B cell (primary cell): ENCODE data around the gene ABI2. TPM values are rescaled to one million over a fixed set of nuclear protein-coding genes. Genes with fewer than 3 reads are reported as not detected.

Source experiments
- ATAC-seq: fragments of 200-7000 bp; cut with Tn5 transposase; one replicate; pipeline ENCODE4 v1.10.0; 2021; ENCODE audit warnings: low read depth, mild to moderate bottlenecking, moderate number of reproducible peaks, moderate library complexity
- CTCF ChIA-PET: fragments of 350-600 bp; sonication (Branson Sonifier 250); formaldehyde crosslinking; loops from one replicate; lab custom pipeline; 2021; ENCODE audit warnings: antibody characterized with exemption, inconsistent platforms; lab: Charles Lee
- POLR2A ChIA-PET: fragments of 350-600 bp; sonication (Branson Sonifier 250); formaldehyde crosslinking; loops from one replicate; lab custom pipeline; 2021; ENCODE audit warnings: antibody characterized with exemption; lab: Charles Lee
- DNase-seq: peaks from one replicate; pipeline ENCODE4 v3.0.0; 2013
- H2AFZ ChIP-seq: 2 replicates; pipeline ENCODE4 v1.6.1; 2012; ENCODE audit warnings: mild to moderate bottlenecking, low read depth, low read length; ENCODE audit not compliant: insufficient read depth, poor library complexity, severe bottlenecking
- H3K27ac ChIP-seq, 2 donors: 1 replicate in 1 of 2; 2 replicates in 1 of 2; pipeline ENCODE4 v1.5.1; 2012 to 2013; ENCODE audit warnings: low read length in 2 of 2, mild to moderate bottlenecking in 2 of 2, moderate library complexity in 1 of 2
- H3K27me3 ChIP-seq, 4 experiments: fragments of 200-600 bp in 1 of 4; sonication (generic) in 1 of 4; replicated peaks in 1 of 4; 1 replicate in 2 of 4; 2 replicates in 2 of 4; pipeline versions ENCODE4 v1.6.1 to v1.7.0; 2013 to 2016; ENCODE audit warnings: low read length in 3 of 4, mild to moderate bottlenecking in 2 of 4, mixed read lengths in 1 of 4, moderate library complexity in 1 of 4; ENCODE audit not compliant: insufficient read depth in 4 of 4, control insufficient read depth in 3 of 4; ENCODE audit errors: control extremely low read depth in 1 of 4
- H3K36me3 ChIP-seq, 2 experiments: replicated peaks in 1 of 2; 1 replicate in 1 of 2; 2 replicates in 1 of 2; pipeline versions ENCODE4 v1.6.1 to v1.7.1; 2013; ENCODE audit warnings: low read length in 1 of 2; ENCODE audit not compliant: insufficient read depth in 2 of 2, control insufficient read depth in 1 of 2; ENCODE audit errors: control extremely low read depth in 1 of 2, extremely low read depth in 1 of 2
- H3K4me1 ChIP-seq, 2 donors: fragments of 200-600 bp in 1 of 2; sonication (generic) in 1 of 2; 1 replicate in 1 of 2; 2 replicates in 1 of 2; pipeline versions ENCODE4 v1.5.1 to v1.6.1; 2013 to 2017; ENCODE audit warnings: low read length in 2 of 2; ENCODE audit not compliant: control insufficient read depth in 2 of 2, insufficient read depth in 2 of 2
- H3K4me2 ChIP-seq: replicated peaks from 2 replicates; pipeline ENCODE3; 2012; ENCODE audit warnings: mild to moderate bottlenecking, low read depth, low read length; ENCODE audit not compliant: poor library complexity, severe bottlenecking
- H3K4me3 ChIP-seq, 5 experiments: fragments of 200-600 bp in 1 of 5; sonication (generic) in 1 of 5; 1 replicate in 3 of 5; 2 replicates in 2 of 5; pipeline versions ENCODE4 v1.5.1 to v1.7.0; 2011 to 2016; ENCODE audit warnings: low read length in 4 of 5, mild to moderate bottlenecking in 4 of 5, low read depth in 2 of 5, control low read depth in 1 of 5, moderate library complexity in 1 of 5; ENCODE audit not compliant: insufficient read depth in 1 of 5; ENCODE audit errors: control extremely low read depth in 1 of 5, extremely low read depth in 1 of 5
- H3K79me2 ChIP-seq: fragments of 200-600 bp; sonication (generic); one replicate; pipeline ENCODE4 v1.6.0; 2016; ENCODE audit warnings: low read length; ENCODE audit not compliant: control insufficient read depth, insufficient read depth
- H3K9ac ChIP-seq: fragments of 200-600 bp; sonication (generic); 2 replicates; pipeline ENCODE4 v1.6.1; 2017; ENCODE audit warnings: mild to moderate bottlenecking, low read length, moderate library complexity
- H3K9me3 ChIP-seq, 3 donors: one replicate each; pipeline versions ENCODE4 v1.6.1 to v1.7.1; 2013; ENCODE audit warnings: low read length in 2 of 3; ENCODE audit not compliant: control insufficient read depth in 2 of 3, insufficient read depth in 1 of 3; ENCODE audit errors: control extremely low read depth in 1 of 3
- H4K20me1 ChIP-seq: 2 replicates; pipeline ENCODE4 v1.6.0; 2012; ENCODE audit warnings: mild to moderate bottlenecking, low read length; ENCODE audit not compliant: insufficient read depth, control insufficient read depth, poor library complexity, severe bottlenecking
- H3K27ac Mint-ChIP-seq: one replicate; pipeline ENCODE4 v1.8.0; 2021; ENCODE audit warnings: mixed read lengths
- H3K27me3 Mint-ChIP-seq: one replicate; pipeline ENCODE4 v1.8.0; 2021; ENCODE audit warnings: mixed read lengths
- H3K4me1 Mint-ChIP-seq: one replicate; pipeline ENCODE4 v1.8.0; 2021; ENCODE audit warnings: mixed read lengths
- H3K4me3 Mint-ChIP-seq: one replicate; pipeline ENCODE4 v1.8.0; 2021; ENCODE audit warnings: mixed read lengths
- H3K9me3 Mint-ChIP-seq: one replicate; pipeline ENCODE4 v1.8.0; 2022; ENCODE audit warnings: mixed read lengths; ENCODE audit not compliant: insufficient read depth
- EZH2 ChIP-seq: IDR thresholded peaks from 2 replicates; pipeline ENCODE4 v1.6.1; 2012; ENCODE audit warnings: borderline replicate concordance, low read depth, mild to moderate bottlenecking, moderate library complexity, low read length; ENCODE audit not compliant: insufficient read depth, poor library complexity, severe bottlenecking
- WGBS: methylation state at CpG from one replicate; pipeline ENCODE4 v1.1.5; 2013; ENCODE audit warnings: missing lambda C conversion rate; ENCODE audit not compliant: insufficient coverage; 5-methylcytosine and 5-hydroxymethylcytosine counted together
- intact Hi-C: fragments of 100-400 bp; cut with micrococcal nuclease; formaldehyde crosslinking; loops from one replicate; pipeline ENCODE4 v1.10.0; 2022
- polyA plus RNA-seq: library from polyadenylated mRNA; depleted of rRNA; stranded (reverse); fragments of >200 nt; gene quantifications from 2 replicates; pipeline ENCODE4 v1.2.3, GENCODE V29; 2012
- total RNA-seq, 2 donors: library from RNA; stranded (reverse); fragments of 120-200 nt in 1 of 2; gene quantifications; 1 replicate in 1 of 2; 2 replicates in 1 of 2; pipeline versions ENCODE4 v1.2.3 to v1.2.4, GENCODE V29; 2013 to 2022
- TF ChIP-seq, protein P1 (sequence below): fragments of 200-600 bp; IDR thresholded peaks from one replicate; pipeline ENCODE4 v1.8.0; 2022; ENCODE audit warnings: antibody characterized with exemption, mild to moderate bottlenecking

The ABI2 gene
- total and polyA plus RNA-seq, 2 donors (not counting 1 experiment from before 2014, with no cell fraction given), result 6.8 to 32.7 TPM

DNA sequence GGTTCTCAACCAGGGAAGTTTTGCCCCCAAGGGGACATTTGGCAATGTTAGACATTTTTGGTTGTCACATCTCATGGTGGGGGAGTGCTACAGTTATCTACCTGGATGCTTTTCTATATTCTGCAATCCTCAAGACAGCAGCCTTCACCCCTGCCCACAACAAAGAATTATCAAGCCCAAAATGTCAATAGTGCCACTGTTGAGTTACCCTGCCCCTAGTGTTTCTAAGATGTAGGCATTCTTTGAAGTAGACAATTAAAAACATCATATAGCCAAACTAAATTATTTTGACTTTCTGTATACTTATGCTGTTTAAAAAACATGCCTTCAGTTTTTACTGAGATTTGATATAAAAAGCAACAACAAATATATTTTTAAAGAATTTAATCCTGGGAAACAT lies 48.0 kb downstream of the ABI2 start:
- H3K4me3 ChIP-seq, result no peak overlapping the region
- CTCF ChIA-PET, result no interaction called here
- H3K27me3 ChIP-seq, result no peaks in the 10 kb centered on the region
- TF ChIP-seq, protein P1, sequence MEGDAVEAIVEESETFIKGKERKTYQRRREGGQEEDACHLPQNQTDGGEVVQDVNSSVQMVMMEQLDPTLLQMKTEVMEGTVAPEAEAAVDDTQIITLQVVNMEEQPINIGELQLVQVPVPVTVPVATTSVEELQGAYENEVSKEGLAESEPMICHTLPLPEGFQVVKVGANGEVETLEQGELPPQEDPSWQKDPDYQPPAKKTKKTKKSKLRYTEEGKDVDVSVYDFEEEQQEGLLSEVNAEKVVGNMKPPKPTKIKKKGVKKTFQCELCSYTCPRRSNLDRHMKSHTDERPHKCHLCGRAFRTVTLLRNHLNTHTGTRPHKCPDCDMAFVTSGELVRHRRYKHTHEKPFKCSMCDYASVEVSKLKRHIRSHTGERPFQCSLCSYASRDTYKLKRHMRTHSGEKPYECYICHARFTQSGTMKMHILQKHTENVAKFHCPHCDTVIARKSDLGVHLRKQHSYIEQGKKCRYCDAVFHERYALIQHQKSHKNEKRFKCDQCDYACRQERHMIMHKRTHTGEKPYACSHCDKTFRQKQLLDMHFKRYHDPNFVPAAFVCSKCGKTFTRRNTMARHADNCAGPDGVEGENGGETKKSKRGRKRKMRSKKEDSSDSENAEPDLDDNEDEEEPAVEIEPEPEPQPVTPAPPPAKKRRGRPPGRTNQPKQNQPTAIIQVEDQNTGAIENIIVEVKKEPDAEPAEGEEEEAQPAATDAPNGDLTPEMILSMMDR, result no peak
- no peak for TF ChIP-seq EZH2
- Mint-ChIP-seq H3K27me3 (no peaks in the 10 kb centered on the region), H3K4me1 (no peaks in the 10 kb centered on the region), H3K4me3 (no peak overlapping the region), H3K9me3 (no peaks in the 10 kb centered on the region), H3K27ac (no peak overlapping the region)
- POLR2A ChIA-PET, result no interaction called here
- DNase-seq (no peak), ATAC-seq (no peak)
- no peaks in the 10 kb centered on the region for H3K79me2 ChIP-seq
- peaks cover 0 to 1% of the 10 kb centered on the region in 2 experiments for H3K36me3 ChIP-seq
- H3K9ac ChIP-seq, result no peak overlapping the region
- peaks cover 0 to 3% (median 0%) of the 10 kb centered on the region in 3 donors for H3K9me3 ChIP-seq
- no peaks in the 10 kb centered on the region for H3K4me1 ChIP-seq
- H3K4me2 ChIP-seq, result no peak overlapping the region
- intact Hi-C loops, result no loop called here
- H2AFZ ChIP-seq, result no peak overlapping the region
- H4K20me1 ChIP-seq, result no peaks in the 10 kb centered on the region
- no peak overlapping the region for H3K27ac ChIP-seq

DNA sequence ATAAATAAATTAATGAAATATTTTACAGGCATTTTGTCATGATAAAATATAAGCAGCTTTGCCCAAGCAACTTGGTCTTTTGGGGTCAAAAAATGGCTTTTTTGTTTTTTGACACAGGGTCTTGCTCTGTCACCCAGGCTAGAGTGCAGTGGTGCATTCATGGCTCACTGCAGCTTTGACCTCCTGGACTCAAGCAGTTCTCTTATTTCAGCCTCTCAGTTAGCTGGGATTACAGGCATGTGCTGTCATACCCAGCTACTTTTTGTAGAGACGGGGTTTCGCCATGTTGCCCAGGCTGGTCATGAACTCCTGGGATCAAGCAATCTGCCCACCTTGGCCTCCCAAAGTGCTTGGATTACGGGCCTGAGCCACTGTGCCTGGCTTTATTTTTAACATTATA lies 51.0 kb downstream of the ABI2 start:
- H3K4me1 ChIP-seq, result no peaks in the 10 kb centered on the region
- H3K4me2 ChIP-seq, result no peak overlapping the region
- no peak overlapping the region for H3K27ac ChIP-seq
- H4K20me1 ChIP-seq, result no peaks in the 10 kb centered on the region
- Mint-ChIP-seq H3K4me3 (no peak overlapping the region), H3K27me3 (no peaks in the 10 kb centered on the region), H3K9me3 (no peaks in the 10 kb centered on the region), H3K4me1 (no peaks in the 10 kb centered on the region), H3K27ac (no peak overlapping the region)
- H3K27me3 ChIP-seq, result no peaks in the 10 kb centered on the region
- intact Hi-C loops, result no loop called here
- TF ChIP-seq EZH2, result no peak
- TF ChIP-seq, protein P1, result no peak
- no peaks in the 10 kb centered on the region for H3K79me2 ChIP-seq
- H3K9ac ChIP-seq, result no peak overlapping the region
- ATAC-seq (no peak), DNase-seq (no peak)
- no peaks in the 10 kb centered on the region for H3K9me3 ChIP-seq
- POLR2A ChIA-PET, result no interaction called here
- H3K4me3 ChIP-seq, result no peak overlapping the region
- CTCF ChIA-PET, result no interaction called here
- 100% methylated on average over 2 of the region's 3 CpGs for WGBS
- peaks cover 0 to 1% of the 10 kb centered on the region in 2 experiments for H3K36me3 ChIP-seq
- H2AFZ ChIP-seq, result no peak overlapping the region
